ENCODE results near the gene KRI1.

KRI1 gene

DNA sequence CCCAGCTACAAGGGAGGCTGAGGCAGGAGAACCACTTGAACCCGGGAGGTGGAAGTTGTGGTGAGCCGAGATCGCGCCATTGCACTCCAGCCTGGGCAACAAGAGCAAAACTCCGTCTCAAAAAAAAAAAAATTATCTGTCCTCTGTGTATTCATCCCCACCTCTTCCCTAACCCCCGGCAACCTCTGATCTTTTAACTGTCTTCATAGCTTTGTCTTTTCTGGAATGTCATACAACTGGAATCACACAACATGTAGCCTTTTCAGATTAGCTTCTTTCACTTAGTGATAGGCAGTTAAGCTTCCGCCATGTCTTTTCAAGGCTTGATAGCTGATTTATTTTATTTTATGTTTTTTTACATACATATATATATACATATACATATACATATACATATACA is 40.2 kb downstream of the KRI1 start:
- DNase-seq: no peak
- TF ChIP-seq CTCF (IDR thresholded peaks at IDR 0.05; ENCODE audit: low read depth, low read length): no peak
- no peak overlapping the region for H3K4me3 ChIP-seq (ENCODE audit: low read depth, low read length)
- peaks cover 9% of the 10 kb centered on the region for H3K27me3 ChIP-seq
- no peaks in the 10 kb centered on the region for H3K4me1 ChIP-seq
- H3K9me3 ChIP-seq: no peaks in the 10 kb centered on the region
- no peaks in the 10 kb centered on the region for H3K36me3 ChIP-seq

DNA sequence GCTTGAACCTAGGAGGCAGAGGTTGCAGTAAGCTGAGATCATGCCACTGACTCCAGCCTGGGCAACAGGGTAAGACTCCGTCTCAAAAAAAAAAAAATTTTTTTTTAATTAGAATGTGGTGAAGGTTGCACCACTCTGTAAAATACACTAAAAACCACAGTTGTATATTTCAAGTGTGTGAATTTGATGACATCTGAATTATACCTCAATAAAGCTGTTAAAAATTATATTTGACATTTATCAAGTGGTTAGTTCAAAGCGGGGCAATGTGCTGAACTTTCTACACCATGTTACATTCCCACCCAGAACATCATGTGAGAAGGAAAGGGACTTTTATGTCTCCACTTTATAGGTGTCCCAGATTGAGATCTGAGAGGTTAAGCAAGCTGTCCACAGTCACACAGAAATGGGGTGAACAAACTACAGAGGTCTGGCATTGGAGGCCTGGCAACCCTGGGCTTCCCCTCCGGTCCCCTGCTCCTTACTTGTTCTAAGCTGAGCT is 42.6 kb downstream of the KRI1 start:
- no peak for TF ChIP-seq CTCF (IDR thresholded peaks at IDR 0.05; ENCODE audit: low read depth, low read length)
- DNase-seq: no peak
- no peaks in the 10 kb centered on the region for H3K36me3 ChIP-seq
- H3K9me3 ChIP-seq: no peaks in the 10 kb centered on the region
- H3K4me3 ChIP-seq (ENCODE audit: low read depth, low read length): no peak overlapping the region
- H3K4me1 ChIP-seq: no peaks in the 10 kb centered on the region
- peaks cover 33% of the 10 kb centered on the region for H3K27me3 ChIP-seq

- H3K4me1 ChIP-seq: no peaks in the 10 kb centered on the region
- no peak overlapping the region for H3K4me3 ChIP-seq (ENCODE audit: low read depth, low read length)
- no peaks in the 10 kb centered on the region for H3K36me3 ChIP-seq
- no peaks in the 10 kb centered on the region for H3K9me3 ChIP-seq
- TF ChIP-seq CTCF (IDR thresholded peaks at IDR 0.05; ENCODE audit: low read depth, low read length): no peak
- DNase-seq: no peak
- H3K27me3 ChIP-seq: peaks cover 49% of the 10 kb centered on the region
Observed at GRCh38 chr19:10521461-10522171, 44.2 kb downstream of the KRI1 start.

DNA sequence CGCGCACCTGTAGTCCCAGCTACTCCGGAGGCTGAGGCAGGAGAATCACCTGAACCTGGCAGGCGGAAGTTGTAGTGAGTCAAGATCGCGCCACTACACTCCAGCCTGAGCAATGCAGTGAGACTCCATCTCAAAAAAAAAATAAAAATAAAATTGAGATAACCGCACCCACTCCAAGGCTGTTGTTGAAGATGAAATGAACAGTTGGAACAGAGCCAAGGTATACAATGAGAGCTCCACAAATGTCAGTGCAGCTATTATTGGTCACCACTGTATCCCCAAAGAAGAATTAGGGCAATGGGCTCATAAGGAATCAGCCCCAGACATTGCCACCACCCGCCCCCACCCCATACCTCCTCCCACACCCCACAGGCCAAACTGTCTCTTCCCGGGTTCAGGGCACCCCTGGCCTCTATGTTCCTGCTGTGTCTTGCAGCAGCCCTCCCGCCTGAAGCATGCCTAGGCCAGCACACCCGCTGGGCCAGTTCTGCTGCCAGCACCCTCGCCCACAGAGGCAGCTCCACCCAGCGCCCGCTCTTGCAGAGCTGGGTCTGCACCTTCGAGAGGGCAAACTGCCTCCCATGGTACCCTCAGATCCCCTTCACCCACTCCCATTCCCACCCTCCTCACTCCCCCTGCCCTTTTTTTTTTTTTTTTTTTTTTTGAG is 45.0 kb downstream of the KRI1 start:
- no peak for DNase-seq
- Histone ChIP-seq H3K4me1 (no peaks in the 10 kb centered on the region), H3K9me3 (no peaks in the 10 kb centered on the region), H3K4me3 (ENCODE audit: low read depth, low read length) (no peak overlapping the region), H3K27me3 (peaks cover 53% of the 10 kb centered on the region), H3K36me3 (no peaks in the 10 kb centered on the region)
- TF ChIP-seq CTCF (IDR thresholded peaks at IDR 0.05; ENCODE audit: low read depth, low read length): no peak

DNA sequence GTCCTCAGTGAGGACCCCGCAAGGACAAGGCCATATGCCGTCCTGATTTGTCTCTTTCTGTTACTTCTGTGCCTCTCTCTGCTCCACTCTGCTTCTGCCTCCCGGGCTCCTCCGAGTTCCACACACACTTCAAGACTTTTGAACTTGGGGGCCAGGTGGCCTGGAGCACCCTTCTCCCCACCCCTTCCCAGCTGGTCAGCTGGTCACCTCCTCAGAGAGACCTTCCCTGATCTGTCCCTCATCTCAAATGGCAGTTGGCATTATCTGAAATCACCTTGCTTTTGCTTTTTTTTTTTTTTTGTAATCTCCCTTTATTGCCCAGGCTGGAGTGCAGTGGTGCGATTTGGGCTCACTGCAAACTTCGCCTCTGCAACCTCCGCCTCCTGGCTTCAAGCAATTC is 46.4 kb downstream of the KRI1 start:
- Histone ChIP-seq H3K4me1 (no peaks in the 10 kb centered on the region), H3K4me3 (ENCODE audit: low read depth, low read length) (no peak overlapping the region), H3K9me3 (no peaks in the 10 kb centered on the region), H3K27me3 (peaks cover 66% of the 10 kb centered on the region), H3K36me3 (no peaks in the 10 kb centered on the region)
- no peak for DNase-seq
- no peak for TF ChIP-seq CTCF (IDR thresholded peaks at IDR 0.05; ENCODE audit: low read depth, low read length)
